Spleen (tissue), 7 donors: Measurements from ENCODE around the gene ATM.

Experiments
- CTCF ChIP-seq, 11 experiments: fragments of 200-600 bp in 7 of 11; fragments of 450-650 bp in 4 of 11; sonication (generic) in 4 of 11; IDR thresholded peaks in 8 of 11; conservative IDR thresholded peaks in 3 of 11; 1 replicate in 7 of 11; 2 replicates in 4 of 11; pipeline versions ENCODE4 v1.4.0 to v1.8.0; 2016 to 2021; ENCODE audit warnings: antibody characterized with exemption in 11 of 11, inconsistent platforms in 4 of 11, mild to moderate bottlenecking in 1 of 11
- POLR2A ChIP-seq, 3 donors: fragments of 450-650 bp; IDR thresholded peaks; one replicate each; pipeline ENCODE4 v1.5.1; 2017; ENCODE audit warnings: antibody characterized with exemption in 3 of 3, mild to moderate bottlenecking in 1 of 3
- POLR2AphosphoS5 ChIP-seq, 3 donors: sonication (generic); formaldehyde crosslinking; IDR thresholded peaks; one replicate each; pipeline ENCODE4 v1.5.1; 2017; ENCODE audit warnings: antibody characterized with exemption in 3 of 3
- donor health status: DM: no; HTN: no; CAD: no; lungs with moderate emphysema.
- donor health status: DM: no; HTN: no; CAD: no.
- donor health status: DM: no; HTN: no; CAD: no.

DNA sequence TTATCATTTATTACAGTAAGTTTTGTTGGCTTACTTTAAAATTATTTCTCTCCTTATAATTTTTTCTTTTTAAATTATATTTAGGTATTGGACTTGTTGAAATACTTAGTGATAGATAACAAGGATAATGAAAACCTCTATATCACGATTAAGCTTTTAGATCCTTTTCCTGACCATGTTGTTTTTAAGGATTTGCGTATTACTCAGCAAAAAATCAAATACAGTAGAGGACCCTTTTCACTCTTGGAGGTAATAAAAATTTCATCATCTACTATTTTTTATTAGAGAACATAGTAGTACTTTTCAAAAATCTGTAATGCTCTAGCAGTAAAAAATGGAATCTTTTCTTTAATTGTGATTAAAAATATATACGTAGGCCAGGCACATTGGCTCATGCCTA is 70.4 kb downstream of the ATM start:
- TF ChIP-seq POLR2A (IDR thresholded peaks at IDR 0.05) (no peak), CTCF (IDR thresholded peaks at IDR 0.05 in 8 of 11, conservative IDR thresholded peaks at IDR 0.05 in 3 of 11) (no peak), POLR2AphosphoS5 (IDR thresholded peaks at IDR 0.05) (no peak)
